Motor neuron (in vitro differentiated cells): ENCODE results near the gene OPCML. TPM values are rescaled to one million over a fixed set of nuclear protein-coding genes. Genes with fewer than 3 reads are reported as not detected.

ENCODE experiments used
- ATAC-seq, 8 experiments: fragments of 200-7000 bp; cut with Tn5 transposase; replicated peaks in 6 of 8; 2 replicates each; pipeline ENCODE4 v1.8.0; 2021; ENCODE audit warnings: mild to moderate bottlenecking in 8 of 8, moderate library complexity in 8 of 8
- H3K27ac ChIP-seq, 2 donors: fragments of 250-450 bp; sonication (Bioruptor Pico); 2 replicates each; pipeline ENCODE4 v1.9.0; 2021; ENCODE audit warnings: antibody characterized with exemption in 2 of 2, mild to moderate bottlenecking in 2 of 2, moderate library complexity in 1 of 2
- H3K4me1 ChIP-seq, 2 donors: fragments of 250-450 bp; sonication (Bioruptor Pico); replicated peaks in 1 of 2; 2 replicates each; pipeline ENCODE4 v1.6.1; 2021; ENCODE audit warnings: antibody characterized with exemption in 2 of 2, mild to moderate bottlenecking in 2 of 2, moderate library complexity in 1 of 2
- H3K4me3 ChIP-seq, 5 donors: fragments of 250-450 bp; sonication (Bioruptor Pico); 2 replicates each; pipeline ENCODE4 v1.9.0; 2021; ENCODE audit warnings: antibody characterized with exemption in 5 of 5, mild to moderate bottlenecking in 5 of 5, moderate library complexity in 4 of 5
- WGBS, 10 experiments: fragments of 450-650 bp; shearing (Covaris generic); methylation state at CpG; one replicate each; pipeline ENCODE4 v1.0.0; 2022; 5-methylcytosine and 5-hydroxymethylcytosine counted together
- in situ Hi-C, 9 experiments: fragments of 400-800 bp; cut with MboI; loops; one replicate each; pipeline ENCODE4 v1.15.0; 2021; ENCODE audit warnings: low sequenced_read_pairs in 9 of 9, low pct_unique_long_range_greater_than_20kb in 2 of 9; ENCODE audit not compliant: unreplicated experiment in 9 of 9
- total RNA-seq, 8 experiments: library from RNA; unstranded; fragments of 300-600 nt; gene quantifications; 2 replicates each; pipeline versions ENCODE4 v1.2.3 to v1.2.4, GENCODE V29; 2022

OPCML gene
- total RNA-seq, 8 experiments from 2014 or later, result 0.40 to 20.1 (median 7.2) TPM

DNA sequence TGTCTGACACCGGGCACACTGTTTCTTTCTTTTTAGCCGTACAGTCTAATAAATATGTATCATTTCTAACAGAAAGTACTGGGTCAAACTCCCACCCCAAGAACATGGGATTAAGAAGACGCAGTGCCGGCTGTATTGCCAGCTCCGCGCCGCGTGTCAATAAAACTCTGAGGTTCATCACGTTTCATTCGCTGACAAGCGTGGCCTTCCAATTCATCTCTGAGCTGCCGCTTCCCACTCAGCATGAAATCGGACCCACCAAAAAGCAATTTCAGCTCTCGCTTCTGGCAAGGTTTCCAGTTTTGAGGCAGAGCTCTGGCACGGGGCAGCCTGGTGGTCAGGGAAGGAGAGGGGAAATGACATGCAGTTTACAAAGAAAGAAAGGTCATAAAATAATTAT lies 819.8 kb downstream of the OPCML start:
- Histone ChIP-seq H3K4me3 (no peak overlapping the region), H3K4me1 (peaks cover 0 to 6% of the 10 kb centered on the region in 2 donors), H3K27ac (no peak overlapping the region)
- 60 to 95% (median 87%) methylated on average over 1 to 13 of the region's 15 CpGs; no CpG with 5 or more reads in 1 of the 10 experiments for WGBS, 10 experiments
- ATAC-seq, result no peak
- in situ Hi-C loops, result no loop called here

DNA sequence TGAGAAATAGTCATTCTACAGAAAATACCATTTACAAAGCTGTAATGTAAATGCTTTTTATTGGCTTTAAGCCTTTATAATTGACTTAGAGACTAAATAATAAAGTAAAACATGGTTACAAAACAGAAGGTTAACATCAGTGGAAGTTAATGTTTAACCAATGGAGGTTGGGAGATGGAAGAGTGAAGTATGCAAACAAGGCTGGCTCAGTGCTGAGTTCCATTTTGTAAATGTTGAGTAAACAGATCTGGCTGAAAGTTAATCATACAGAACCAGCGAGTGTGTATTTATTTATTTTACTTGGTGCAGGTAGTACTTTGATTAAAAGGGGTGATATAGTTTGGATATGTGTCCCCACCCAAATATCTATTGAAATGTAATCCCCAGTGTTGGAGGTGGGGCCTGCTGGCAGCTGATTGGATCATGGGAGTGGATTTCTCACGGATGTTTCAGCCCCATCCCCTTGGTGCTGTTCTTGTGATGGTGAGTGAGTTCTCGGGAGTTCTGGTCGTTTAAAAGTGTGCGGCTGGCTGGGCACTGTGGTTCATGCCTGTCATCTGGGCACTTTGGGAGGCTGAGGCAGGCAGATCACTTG lies 827.4 kb downstream of the OPCML start:
- in situ Hi-C loops, result no loop called here
- Histone ChIP-seq H3K27ac (no peak overlapping the region), H3K4me1 (peaks cover 0 to 6% of the 10 kb centered on the region in 2 donors), H3K4me3 (no peak overlapping the region)
- ATAC-seq, result peak in 1 of 8 experiments; percentile 16
- WGBS, 10 experiments, result 20 to 100% (median 55%) methylated on average over 1 to 4 of the region's 5 CpGs; no CpG with 5 or more reads in 2 of the 10 experiments

DNA sequence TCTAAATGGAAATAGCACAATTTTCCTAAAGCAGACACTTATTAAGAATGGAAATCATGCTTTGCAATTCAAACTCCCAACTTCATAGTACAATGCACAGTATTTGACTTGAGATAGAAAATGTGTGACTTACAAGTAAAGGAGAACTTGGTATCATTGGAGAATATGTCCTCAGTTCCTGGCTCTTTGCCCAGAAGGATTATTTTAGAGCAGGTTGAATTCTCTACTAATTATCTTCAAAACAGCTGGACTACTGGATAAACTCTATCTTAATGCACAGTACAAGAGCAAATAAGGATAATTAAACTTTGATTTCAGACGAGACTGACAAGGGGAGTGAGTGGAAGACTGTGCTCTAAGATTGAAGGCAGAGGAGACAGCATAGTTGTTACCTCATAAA lies 839.4 kb downstream of the OPCML start:
- 67 to 71% methylated on average over 1 of the region's 1 CpG; no CpG with 5 or more reads in 8 of the 10 experiments for WGBS, 10 experiments
- in situ Hi-C loops, result no loop called here

DNA sequence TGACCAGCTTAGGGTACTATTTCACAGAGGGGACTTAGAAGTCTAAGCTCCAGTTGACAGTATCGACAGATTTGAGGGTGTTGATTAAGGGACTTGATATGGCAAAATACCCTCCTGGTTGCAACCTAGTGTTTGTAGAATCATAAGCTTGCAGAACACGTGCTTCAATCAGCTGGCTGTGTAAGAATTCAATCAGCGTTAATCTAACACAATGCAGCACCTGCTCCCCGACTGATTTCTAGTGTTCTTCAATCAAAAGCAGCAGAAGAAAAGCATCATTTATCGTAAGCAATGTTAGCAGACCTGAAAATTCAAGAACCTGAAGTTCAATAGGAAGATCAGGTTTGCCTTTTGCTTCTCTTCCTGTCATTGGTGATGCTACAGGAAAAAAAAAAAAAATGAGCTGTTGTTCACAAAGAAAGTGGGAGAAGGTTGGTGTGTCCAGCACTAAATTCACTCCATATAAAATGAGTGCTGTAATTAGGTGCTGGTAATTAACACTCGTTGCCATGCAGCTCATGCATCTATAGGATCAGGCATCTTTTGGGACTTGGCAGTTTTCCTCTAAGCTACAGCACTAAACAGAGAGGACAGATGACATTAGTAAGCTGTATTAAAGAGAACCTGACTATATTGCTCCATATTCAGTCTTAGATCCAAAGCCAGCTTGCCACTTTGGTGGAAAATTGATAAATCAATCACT lies 840.3 kb downstream of the OPCML start:
- in situ Hi-C loops, result no loop called here
- no peak overlapping the region for H3K27ac ChIP-seq
- no peak overlapping the region for H3K4me3 ChIP-seq
- WGBS, 10 experiments, result 25 to 86% (median 62%) methylated on average over 1 to 6 of the region's 6 CpGs
- H3K4me1 ChIP-seq, result peaks cover 15 to 30% of the 10 kb centered on the region in 2 donors
- ATAC-seq, result peak in 4 of 8 experiments; percentile 33 to 59 (median 57)

More for the DNA sequence above, 839.4 kb downstream of the OPCML start:
- ATAC-seq, result no peak
- H3K4me1 ChIP-seq, result peaks cover 11 to 23% of the 10 kb centered on the region in 2 donors
- H3K27ac ChIP-seq, result no peak overlapping the region
- no peak overlapping the region for H3K4me3 ChIP-seq

DNA sequence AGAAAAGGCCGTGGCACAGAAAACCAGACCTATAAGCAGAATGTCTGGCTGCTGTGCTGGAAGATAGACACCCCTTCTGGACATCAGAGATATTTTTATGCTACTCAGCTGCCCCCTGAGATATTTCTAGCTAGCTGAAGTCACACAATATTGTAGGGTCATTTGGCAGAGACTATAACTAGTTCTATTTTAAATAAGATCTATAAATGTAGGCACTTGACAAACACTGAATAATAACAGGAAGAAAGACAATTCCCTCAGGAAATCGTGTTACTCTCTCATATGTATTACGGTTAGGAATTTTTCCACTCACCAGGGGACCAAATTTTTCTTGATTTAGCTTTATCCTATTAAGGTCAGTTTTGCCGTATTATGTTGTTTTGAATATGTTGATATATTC lies 845.4 kb downstream of the OPCML start:
- H3K4me1 ChIP-seq, result peaks cover 14 to 25% of the 10 kb centered on the region in 2 donors
- no peak overlapping the region for H3K27ac ChIP-seq
- in situ Hi-C loops, result no loop called here
- no peak overlapping the region for H3K4me3 ChIP-seq
- ATAC-seq, result peak in 3 of 8 experiments; percentile 28 to 53 (median 32)
- 17 to 100% (median 86%) methylated on average over 1 to 4 of the region's 4 CpGs; no CpG with 5 or more reads in 1 of the 10 experiments for WGBS, 10 experiments

DNA sequence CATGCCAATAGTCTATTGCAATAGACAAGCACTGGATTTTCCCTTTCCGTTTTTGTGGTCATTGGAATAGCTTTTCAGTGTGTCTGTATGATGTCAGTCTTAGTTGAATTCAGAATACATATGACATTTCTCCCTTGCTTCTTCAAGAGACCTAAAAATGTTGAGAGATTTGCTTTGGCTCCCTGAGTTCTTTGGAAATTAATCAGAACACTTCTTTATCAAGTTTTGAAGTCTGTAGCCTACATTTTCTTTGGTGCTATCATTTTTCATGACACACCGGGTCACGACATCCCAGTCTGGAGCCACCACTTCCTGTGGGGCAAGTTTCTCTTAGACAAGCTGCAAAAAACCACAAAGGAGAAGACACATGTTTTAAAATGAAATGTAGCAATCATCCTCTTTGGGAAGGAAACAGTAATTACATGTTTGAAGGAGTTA lies 847.1 kb downstream of the OPCML start:
- Histone ChIP-seq H3K4me3 (no peak overlapping the region), H3K4me1 (peaks cover 17 to 28% of the 10 kb centered on the region in 2 donors), H3K27ac (no peak overlapping the region)
- 0 to 100% (median 88%) methylated on average over 1 to 3 of the region's 3 CpGs for WGBS, 10 experiments
- no peak for ATAC-seq
- in situ Hi-C loops, result no loop called here

DNA sequence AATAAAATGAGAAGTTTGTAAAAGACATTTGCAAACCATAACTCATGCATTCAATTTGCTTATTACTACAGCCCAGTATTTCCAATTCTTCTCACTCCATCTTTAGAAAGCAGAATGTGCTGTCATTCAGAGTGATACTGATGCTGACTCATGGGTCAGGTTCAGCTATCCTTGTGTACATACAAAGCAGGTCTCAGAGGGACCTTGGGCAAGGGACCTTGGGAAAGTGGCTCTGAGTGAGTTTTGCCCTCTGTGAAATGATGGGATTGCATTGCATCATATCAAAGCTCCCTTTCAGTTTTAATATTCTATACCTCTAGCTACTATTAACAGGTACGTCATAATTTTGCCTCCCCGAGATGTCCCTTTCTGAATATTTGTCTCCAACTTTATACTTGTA lies 848.7 kb downstream of the OPCML start:
- in situ Hi-C loops, result no loop called here
- peak in 5 of 8 experiments; percentile 77 to 95 (median 80) for ATAC-seq
- Histone ChIP-seq H3K4me1 (peaks cover 21 to 34% of the 10 kb centered on the region in 2 donors), H3K4me3 (no peak overlapping the region), H3K27ac (no peak overlapping the region)
- WGBS, 10 experiments, result 60 to 100% (median 90%) methylated on average over 1 to 2 of the region's 2 CpGs; no CpG with 5 or more reads in 2 of the 10 experiments

DNA sequence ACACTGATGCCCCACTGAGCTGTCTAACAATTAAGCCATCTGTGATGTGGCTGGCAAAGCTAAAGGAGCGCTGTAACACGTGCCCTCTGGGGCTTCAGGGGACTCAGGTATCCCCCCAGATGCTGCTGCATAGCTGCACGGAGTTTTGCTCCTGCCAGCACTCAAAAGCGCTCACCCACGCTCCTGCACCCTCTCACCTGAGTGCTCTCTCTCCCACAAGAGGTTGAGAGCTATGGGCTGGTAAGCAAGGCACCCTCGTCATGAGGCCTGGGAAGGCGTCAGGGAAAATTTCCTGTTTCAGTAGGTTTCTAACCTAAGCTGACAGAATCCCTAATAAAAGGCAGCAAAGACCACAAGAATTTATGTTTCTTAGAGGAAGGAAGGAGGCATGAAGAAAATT lies 850.3 kb downstream of the OPCML start:
- no peak overlapping the region for H3K27ac ChIP-seq
- WGBS, 10 experiments, result 30 to 100% (median 83%) methylated on average over 2 to 7 of the region's 7 CpGs; no CpG with 5 or more reads in 1 of the 10 experiments
- no peak for ATAC-seq
- peaks cover 13 to 21% of the 10 kb centered on the region in 2 donors for H3K4me1 ChIP-seq
- in situ Hi-C loops, result no loop called here
- H3K4me3 ChIP-seq, result no peak overlapping the region

DNA sequence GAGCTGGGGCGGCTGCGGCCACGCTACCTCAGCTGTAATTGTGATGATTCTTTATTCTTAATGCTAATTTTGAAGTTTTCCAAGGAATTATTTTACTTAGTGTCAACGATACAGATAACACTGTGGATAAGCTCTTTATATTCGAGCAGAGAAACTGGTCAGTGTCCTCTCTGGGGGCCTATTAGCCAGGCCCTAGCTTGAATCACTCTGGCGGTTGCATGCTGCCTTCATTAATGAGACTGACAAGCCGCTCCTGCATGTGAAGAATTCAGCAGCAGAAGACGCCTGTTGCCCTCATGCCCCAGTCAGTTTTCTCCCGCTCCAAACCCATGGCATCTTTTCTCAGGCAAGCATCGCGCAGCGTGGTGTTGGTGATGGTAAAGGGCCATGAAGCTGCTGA lies 851.7 kb downstream of the OPCML start:
- 42 to 91% (median 80%) methylated on average over 1 to 9 of the region's 12 CpGs; no CpG with 5 or more reads in 2 of the 10 experiments for WGBS, 10 experiments
- Histone ChIP-seq H3K4me1 (peaks cover 13 to 16% of the 10 kb centered on the region in 2 donors), H3K4me3 (no peak overlapping the region), H3K27ac (no peak overlapping the region)
- in situ Hi-C loops, result no loop called here
- peak in 5 of 8 experiments; percentile 33 to 89 (median 78) for ATAC-seq

DNA sequence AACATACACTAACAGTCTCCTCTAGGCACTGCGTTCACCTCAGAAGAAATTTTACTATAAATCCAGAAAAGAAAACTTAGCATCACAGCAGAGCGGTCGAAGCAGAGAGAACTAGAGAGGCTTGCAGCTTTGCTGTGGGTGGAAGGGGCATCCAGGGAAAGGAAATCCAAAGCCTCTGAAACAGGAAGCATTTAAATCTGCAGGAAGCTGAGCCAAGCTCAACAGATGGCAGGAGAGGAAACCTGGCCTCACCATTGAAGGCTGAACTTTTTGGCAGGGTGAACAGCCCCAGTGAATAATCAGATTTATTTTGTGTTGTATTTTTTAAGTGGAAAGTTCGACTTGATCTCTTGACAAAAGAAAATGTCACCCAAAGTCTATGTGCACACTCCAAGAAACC lies 858.1 kb downstream of the OPCML start:
- Histone ChIP-seq H3K4me1 (peaks cover 5 to 34% of the 10 kb centered on the region in 2 donors), H3K27ac (no peak overlapping the region), H3K4me3 (no peak overlapping the region)
- 0 to 100% (median 71%) methylated on average over 1 to 4 of the region's 4 CpGs; no CpG with 5 or more reads in 1 of the 10 experiments for WGBS, 10 experiments
- no peak for ATAC-seq
- in situ Hi-C loops, result no loop called here

DNA sequence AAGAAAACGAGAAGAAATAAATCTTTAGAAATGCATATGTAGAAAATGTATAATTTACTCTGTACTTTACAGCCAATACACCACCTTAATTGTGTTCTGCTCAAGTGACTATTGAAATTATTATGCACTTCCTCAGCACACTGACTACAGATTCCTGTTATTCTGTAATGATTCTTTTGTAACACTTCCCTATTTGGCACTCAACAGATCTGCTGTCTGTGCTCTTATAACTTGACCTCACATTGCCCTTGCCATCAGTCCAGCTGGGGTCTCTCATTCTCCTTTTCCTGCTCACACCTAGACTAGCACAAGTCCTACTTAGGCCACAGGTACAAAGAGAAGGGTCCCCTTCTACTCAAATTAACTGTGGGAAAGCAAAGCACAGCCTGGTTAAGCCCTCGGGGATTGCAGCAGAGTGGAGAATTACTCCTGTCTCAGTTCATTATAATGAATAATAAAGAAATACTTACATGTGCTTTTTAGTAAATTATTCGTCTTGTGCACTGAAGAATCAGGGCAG lies 860.4 kb downstream of the OPCML start:
- no peak overlapping the region for H3K4me3 ChIP-seq
- no peak overlapping the region for H3K27ac ChIP-seq
- 11 to 77% (median 54%) methylated on average over 1 to 3 of the region's 3 CpGs; no CpG with 5 or more reads in 1 of the 10 experiments for WGBS, 10 experiments
- ATAC-seq, result peak in 4 of 8 experiments; percentile 39 to 70 (median 52)
- peaks cover 5 to 36% of the 10 kb centered on the region in 2 donors for H3K4me1 ChIP-seq
- in situ Hi-C loops, result no loop called here

DNA sequence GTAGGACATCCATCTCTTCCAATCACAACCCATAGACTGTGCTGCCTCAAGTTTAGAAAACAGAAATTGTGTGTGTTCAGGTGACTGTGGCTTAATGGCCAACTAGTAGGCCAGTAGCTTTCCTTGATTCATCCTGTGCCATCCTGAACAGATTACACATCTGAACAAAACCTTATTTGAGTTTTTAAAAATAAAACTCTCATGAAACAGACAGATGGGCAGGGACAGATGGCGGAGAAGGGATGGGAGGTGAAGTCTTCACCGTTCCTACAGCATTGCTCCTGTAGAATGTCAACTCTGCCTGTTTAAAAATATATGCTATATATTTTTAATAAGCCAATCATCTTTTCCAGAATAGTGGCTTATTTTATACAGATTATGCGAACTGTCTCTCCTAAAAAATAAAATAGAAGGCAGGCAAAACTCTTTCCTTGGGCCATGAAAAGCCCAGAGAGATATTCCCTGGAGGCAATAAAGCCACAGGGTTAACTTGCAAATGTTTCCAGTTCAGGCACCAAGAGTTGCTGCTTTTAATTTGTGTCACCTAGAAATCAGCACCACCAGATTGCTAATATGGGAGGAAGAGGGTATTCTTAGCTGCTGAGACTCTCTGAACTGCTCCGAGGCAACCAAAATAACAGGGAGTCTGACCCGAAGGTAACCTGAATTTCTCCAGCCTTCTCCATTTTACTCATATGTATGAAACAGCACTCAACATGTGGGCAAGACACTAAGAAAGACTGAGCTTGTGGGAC lies 861.2 kb downstream of the OPCML start:
- ATAC-seq, result no peak
- in situ Hi-C loops, result no loop called here
- 38 to 100% (median 87%) methylated on average over 2 to 5 of the region's 5 CpGs for WGBS, 10 experiments
- Histone ChIP-seq H3K4me1 (peaks cover 5 to 36% of the 10 kb centered on the region in 2 donors), H3K4me3 (no peak overlapping the region), H3K27ac (no peak overlapping the region)
